NCI-H146 treated with DMSO at 0.1 percent for 48 hours (cell line): ENCODE measurements around the gene DIP2C.
"Not testable (repeated sequence)": the region's sequence is repeated elsewhere in the genome, so short reads cannot be mapped to it uniquely, and the experiment has no call there.

Experiments
- DNase-seq: peaks from one replicate; lab custom pipeline; 2025; ENCODE audit not compliant: unreplicated experiment; lab: John Stamatoyannopoulos, UW

The DIP2C gene

DNA sequence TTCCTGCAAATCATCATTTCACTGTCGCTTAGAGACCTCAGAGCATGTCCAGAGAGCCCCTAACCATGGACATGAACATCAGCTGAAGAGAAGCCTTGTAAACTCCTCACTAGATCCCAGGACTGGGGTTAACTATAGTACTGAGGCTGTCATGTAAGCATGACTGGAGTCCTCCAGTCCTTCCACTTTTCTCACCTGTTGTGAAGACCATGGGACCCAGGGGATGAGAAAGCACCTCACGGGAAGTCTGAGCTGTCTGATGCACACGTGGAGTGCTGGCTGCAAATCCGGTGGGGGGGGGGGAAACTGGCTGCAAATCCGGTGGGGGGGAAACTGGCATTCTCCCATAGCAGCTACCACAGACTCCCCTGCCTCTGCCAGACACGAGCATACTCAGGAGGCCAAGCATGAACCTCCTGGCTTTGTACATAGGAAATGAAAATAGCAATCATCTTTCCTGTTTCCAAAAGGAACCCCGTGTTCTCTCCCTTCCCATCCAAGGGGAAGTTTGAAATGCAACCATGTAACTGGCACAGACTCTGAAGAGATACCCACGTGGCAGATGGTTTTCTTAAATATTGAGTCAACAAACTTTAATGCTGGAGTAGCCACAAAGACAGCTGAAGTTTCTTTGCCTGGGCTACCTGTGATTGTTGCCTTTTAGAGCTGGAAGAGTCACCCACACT lies 292.8 kb downstream of the DIP2C start:
- no peak for DNase-seq

GRCh38 chr10:396107-396506 lies 293.4 kb downstream of the DIP2C start:
- no peak for DNase-seq

- no peak for DNase-seq
Observed at GRCh38 chr10:395665-396064, 293.8 kb downstream of the DIP2C start.

- not testable (repeated sequence) for DNase-seq
Observed at GRCh38 chr10:394439-395101, 294.9 kb downstream of the DIP2C start.

GRCh38 chr10:393787-394438 lies 295.6 kb downstream of the DIP2C start:
- no peak for DNase-seq

DNA sequence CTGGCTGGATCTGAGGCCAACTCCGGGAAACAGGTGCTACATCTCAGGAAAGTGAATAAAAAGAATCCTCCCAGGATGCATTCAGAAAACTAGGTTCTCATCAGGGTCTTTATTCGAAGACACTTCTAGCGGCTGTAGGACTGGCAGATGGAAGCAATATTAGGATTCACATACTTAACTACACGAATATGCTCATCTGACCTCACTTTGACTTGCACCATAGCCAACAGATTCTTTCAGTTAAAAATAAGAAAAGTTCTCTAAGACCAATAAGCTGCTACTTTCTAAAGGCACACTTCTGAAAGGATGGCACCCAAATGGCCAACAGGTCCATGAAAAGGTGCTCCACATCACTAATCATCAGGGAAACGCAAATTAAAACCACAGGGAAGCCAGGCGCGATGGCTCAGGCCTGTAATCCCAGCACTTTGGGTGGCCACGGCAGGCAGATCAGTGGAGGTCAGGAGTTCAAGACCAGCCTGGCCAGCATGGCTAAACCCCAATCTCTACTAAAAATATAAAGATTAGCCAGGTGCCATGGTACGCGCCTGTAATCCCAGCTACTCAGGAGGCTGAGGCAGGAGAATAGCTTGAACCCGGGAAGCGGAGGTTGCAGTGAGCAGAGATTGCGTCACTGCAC lies 296.2 kb downstream of the DIP2C start:
- DNase-seq = no peak

DNA sequence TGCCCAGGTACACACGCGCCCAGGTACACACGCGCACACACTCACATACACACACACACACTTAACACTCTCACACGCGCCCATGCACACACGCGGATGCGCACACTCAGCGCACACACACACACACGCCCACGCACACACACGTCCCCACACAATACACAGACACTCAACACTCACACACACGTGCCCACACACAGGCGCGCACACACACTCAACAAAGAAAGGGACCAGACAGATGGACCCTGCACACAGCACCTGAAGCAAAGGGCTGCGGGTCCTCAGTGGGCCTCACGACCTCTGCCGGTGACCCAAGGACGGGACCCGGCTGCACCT lies 296.8 kb downstream of the DIP2C start:
- no peak for DNase-seq

- no peak for DNase-seq
Observed at GRCh38 chr10:391847-392704, 297.4 kb downstream of the DIP2C start.

DNA sequence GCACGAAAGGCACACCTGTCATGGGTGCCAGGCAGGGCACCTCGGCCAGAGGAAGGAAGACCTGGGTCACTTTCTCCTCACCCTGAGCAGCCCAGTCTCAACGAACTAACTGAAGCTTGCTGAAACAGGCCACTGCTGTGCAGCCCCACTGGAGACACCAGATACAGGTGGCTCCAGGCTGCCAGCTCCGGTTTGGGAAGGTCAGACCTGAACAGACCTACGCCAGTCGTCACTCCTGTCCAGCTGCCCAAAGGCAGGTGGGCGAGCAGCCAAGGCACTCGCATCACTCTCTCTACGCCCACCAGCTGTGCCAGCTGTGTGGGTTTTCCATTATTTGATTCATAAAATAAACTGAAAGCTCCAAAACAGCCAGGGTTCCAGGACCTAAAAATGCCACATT lies 298.2 kb downstream of the DIP2C start:
- DNase-seq = peak; percentile 49

- no peak for DNase-seq
Observed at GRCh38 chr10:390449-391100, 298.9 kb downstream of the DIP2C start.

DNA sequence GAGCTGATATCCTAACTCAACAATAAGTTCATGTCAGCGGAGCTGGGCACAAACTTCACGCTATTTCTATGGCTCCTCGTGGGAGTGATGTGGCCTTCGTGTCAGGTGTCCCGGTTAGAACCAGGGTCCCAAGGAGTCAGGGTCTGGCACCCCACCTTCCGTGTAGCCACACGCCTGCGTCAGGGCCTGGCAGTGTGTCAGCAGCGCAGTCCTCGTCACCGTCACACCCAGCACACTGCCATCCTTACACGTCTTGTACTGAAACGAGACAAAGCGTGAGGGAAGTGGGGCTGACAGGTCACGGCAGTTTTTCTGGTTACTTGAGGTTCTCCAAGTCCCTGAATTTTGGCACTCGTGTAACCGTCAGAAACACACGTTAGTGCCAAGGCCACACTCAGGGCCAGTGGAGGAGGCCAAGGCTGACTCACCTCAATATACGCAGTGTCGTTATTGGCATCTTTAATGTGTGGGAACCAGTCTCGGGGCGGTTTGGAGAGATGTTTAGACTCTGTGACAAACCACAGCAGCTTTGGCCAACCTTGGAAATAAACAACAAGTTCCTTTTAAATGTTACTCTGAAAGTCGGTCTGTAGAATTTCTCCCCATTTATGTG lies 299.5 kb downstream of the DIP2C start:
- no peak for DNase-seq

DNA sequence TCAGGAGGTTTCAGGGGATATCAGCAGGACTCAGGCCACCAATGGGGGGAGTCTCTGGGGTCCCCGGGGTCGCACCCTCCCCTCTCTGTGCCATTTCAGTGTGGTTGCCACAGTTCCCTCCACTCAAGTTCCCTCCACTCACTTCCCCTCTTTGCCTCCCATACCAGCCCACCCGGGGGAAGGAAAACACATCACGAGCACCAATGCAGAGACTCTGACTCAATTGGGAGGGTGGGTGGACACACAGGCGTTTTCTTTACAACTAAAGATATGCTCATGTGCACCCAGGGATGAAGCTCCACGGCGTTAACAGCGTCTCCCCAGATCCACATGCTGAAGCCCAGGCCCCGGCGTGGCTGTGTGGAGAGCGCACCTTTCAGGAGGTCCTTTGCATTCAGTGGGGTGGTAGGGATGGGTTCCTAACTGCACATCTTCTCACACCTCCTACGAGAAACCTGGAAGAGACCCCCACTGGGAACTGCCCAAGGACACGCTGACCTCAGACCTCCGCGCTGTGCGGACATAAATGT lies 300.1 kb downstream of the DIP2C start:
- DNase-seq = no peak

DNA sequence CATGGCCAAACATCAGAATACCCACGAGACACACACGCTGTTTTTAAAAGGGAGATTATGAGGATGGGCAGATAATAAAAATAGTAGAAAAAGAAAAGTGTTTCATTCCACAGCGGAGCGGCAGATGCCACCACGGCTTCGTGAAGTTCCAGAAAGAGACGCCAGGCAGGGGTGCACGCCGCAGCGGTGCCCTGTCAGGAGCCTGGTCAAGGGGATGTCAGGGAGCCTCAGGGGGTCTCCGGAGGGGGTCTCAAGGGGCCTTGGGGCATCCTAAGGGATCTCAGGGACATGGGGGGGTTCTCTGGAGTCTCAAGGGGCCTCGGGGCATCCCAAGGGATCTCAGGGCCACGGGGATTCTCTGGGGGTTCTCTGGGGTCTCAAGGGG lies 300.8 kb downstream of the DIP2C start:
- no peak for DNase-seq

DNA sequence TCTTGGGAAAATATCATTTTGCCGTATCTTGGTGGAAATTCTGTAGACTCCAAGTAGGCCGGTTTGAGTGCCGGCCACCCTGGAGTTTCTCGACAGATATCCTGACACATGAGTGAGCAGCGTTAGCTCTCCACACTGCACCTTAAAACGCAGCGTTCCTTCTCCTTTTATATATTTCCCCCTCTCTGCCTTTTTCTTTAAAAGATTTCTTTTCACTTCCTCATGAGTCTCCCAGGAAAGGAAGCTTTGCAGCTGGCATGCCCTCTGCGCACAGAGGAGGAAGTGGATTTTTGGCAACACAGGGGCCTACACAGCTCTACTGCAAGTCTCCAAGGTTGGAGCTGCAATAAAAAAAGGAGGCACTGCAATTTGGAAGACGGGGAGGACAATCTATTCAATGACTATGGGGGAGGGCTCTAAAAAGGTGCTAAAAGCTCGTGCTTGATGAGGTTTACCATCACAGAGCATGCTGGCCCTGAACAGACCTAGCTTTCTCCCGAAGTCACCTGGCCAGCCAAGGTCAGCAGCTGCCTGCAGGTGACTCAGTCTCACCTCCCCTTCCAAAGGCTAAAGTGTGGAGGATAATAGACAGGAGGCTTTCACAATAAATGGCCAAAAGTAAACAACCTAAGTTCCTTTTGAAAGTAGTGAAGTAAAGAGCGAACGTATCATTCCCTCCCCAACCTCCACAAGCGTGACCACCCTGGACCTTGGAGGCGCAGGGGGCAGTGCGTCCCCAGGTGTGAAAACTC lies 301.4 kb downstream of the DIP2C start:
- DNase-seq = no peak

- no peak for DNase-seq
Observed at GRCh38 chr10:387593-387891, 301.9 kb downstream of the DIP2C start.

DNA sequence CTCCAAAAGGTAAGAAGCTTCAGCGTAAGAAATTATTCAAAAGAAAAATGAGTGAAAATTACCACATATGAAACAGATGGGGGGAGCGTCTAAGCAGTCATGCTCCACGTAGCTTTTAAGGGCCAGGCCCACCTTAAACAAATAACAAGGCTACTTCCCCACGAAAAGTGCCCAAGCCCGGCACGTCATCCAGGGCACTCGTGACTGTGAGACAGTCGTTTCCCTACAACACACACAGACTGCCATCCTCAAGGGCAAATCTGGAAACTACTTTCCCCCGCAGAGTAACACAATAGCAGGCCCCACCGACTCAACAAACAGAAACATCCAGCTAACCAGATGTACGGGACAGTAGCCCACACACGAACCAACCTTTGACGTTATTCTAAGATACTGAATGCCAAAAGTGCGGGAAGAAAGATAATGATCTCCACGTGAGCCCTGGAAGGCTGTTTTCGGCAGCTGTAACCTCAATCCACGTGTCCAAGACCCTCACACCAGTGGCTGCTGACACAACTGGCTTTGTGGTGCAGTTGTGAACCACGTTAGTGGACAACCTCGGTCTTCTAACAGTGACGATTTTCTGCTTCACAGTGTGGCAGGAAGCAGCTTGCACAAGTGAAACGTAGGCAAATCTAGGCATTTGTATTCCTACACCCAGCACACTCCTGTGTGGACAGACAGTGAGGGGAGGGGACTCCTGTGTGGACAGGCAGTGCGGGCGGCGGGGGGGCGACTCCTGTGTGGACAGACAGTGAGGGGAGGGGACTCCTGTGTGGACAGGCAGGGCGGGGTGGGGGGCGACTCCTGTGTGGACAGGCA lies 302.5 kb downstream of the DIP2C start:
- DNase-seq = no peak

GRCh38 chr10:385571-386300 lies 303.7 kb downstream of the DIP2C start:
- DNase-seq = no peak
